Peyer's patch (tissue), 4 donors: ENCODE measurements around the gene CCDC177. TPM values are rescaled to one million over a fixed set of nuclear protein-coding genes. Genes with fewer than 3 reads are reported as not detected.

Source experiments
- DNase-seq, 3 donors: peaks; one replicate each; pipeline ENCODE4 v3.0.0-alpha.2; 2017 to 2019
- H3K27ac ChIP-seq, 4 donors: fragments of 200-600 bp; sonication (generic); one replicate each; pipeline ENCODE4 v1.5.1; 2016 to 2019
- H3K27me3 ChIP-seq, 2 donors: fragments of 200-600 bp; sonication (generic); one replicate each; pipeline ENCODE4 v1.5.1; 2019
- H3K36me3 ChIP-seq, 3 donors: fragments of 200-600 bp; sonication (generic); one replicate each; pipeline ENCODE4 v1.5.1; 2016 to 2019
- H3K4me1 ChIP-seq, 4 donors: fragments of 200-600 bp; sonication (generic); one replicate each; pipeline ENCODE4 v1.5.1; 2016 to 2019
- H3K4me3 ChIP-seq, 4 donors: fragments of 200-600 bp; sonication (generic); 1 replicate in 3 of 4; 2 replicates in 1 of 4; pipeline ENCODE4 v1.5.1; 2016 to 2019; ENCODE audit warnings: mild to moderate bottlenecking in 1 of 4
- H3K9me3 ChIP-seq, 4 donors: fragments of 200-600 bp; sonication (generic); one replicate each; pipeline ENCODE4 v1.5.1; 2016 to 2019; ENCODE audit warnings: mild to moderate bottlenecking in 1 of 4
- POLR2A ChIP-seq, 2 donors: fragments of 450-650 bp; IDR thresholded peaks; one replicate each; pipeline ENCODE4 v1.5.1; 2017; ENCODE audit warnings: antibody characterized with exemption in 2 of 2, mild to moderate bottlenecking in 2 of 2, moderate library complexity in 2 of 2
- total RNA-seq, 4 donors: library from RNA; depleted of rRNA; stranded (reverse); fragments of >200 nt; gene quantifications; one replicate each; pipeline ENCODE4 v1.1.0, GENCODE V29; 2016
- TF ChIP-seq, protein P1 (sequence below), 6 experiments: fragments of 450-650 bp in 4 of 6; fragments of 200-600 bp in 2 of 6; sonication (generic) in 1 of 6; IDR thresholded peaks; one replicate each; pipeline ENCODE4 v1.5.1; 2017 to 2019; ENCODE audit warnings: antibody characterized with exemption in 6 of 6, mild to moderate bottlenecking in 3 of 6, moderate library complexity in 1 of 6

Gene CCDC177
- total RNA-seq, 4 donors from 2014 or later, result not detected

DNA sequence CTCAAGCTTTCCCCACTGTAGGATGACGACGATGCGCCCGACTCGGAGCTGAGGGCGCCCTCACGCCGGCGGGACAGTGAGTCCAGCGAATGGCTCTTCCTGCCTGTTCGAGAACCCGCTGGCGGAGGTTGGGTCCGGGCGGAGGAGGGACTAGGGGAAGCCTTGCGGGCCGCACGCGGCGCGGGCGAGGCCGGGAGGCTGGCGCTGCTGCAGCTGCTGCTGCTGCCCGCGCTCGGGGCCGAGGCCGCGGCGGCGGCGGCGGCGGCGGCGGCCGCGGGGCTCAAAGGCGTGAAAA, 1.9 kb downstream of the CCDC177 start:
- no peak overlapping the region for H3K27ac ChIP-seq
- H3K9me3 ChIP-seq, result no peaks in the 10 kb centered on the region
- no peaks in the 10 kb centered on the region for H3K36me3 ChIP-seq
- no peak for DNase-seq
- peaks cover 0 to 38% of the 10 kb centered on the region in 2 donors for H3K27me3 ChIP-seq
- H3K4me1 ChIP-seq, result peaks cover 0 to 35% (median 15%) of the 10 kb centered on the region in 4 donors
- TF ChIP-seq, protein P1, sequence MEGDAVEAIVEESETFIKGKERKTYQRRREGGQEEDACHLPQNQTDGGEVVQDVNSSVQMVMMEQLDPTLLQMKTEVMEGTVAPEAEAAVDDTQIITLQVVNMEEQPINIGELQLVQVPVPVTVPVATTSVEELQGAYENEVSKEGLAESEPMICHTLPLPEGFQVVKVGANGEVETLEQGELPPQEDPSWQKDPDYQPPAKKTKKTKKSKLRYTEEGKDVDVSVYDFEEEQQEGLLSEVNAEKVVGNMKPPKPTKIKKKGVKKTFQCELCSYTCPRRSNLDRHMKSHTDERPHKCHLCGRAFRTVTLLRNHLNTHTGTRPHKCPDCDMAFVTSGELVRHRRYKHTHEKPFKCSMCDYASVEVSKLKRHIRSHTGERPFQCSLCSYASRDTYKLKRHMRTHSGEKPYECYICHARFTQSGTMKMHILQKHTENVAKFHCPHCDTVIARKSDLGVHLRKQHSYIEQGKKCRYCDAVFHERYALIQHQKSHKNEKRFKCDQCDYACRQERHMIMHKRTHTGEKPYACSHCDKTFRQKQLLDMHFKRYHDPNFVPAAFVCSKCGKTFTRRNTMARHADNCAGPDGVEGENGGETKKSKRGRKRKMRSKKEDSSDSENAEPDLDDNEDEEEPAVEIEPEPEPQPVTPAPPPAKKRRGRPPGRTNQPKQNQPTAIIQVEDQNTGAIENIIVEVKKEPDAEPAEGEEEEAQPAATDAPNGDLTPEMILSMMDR (IDR thresholded peaks at IDR 0.05), result no peak
- no peak for TF ChIP-seq POLR2A (IDR thresholded peaks at IDR 0.05)
- H3K4me3 ChIP-seq, result peak overlapping the region in 2 of 4 donors; percentile 49 to 53

DNA sequence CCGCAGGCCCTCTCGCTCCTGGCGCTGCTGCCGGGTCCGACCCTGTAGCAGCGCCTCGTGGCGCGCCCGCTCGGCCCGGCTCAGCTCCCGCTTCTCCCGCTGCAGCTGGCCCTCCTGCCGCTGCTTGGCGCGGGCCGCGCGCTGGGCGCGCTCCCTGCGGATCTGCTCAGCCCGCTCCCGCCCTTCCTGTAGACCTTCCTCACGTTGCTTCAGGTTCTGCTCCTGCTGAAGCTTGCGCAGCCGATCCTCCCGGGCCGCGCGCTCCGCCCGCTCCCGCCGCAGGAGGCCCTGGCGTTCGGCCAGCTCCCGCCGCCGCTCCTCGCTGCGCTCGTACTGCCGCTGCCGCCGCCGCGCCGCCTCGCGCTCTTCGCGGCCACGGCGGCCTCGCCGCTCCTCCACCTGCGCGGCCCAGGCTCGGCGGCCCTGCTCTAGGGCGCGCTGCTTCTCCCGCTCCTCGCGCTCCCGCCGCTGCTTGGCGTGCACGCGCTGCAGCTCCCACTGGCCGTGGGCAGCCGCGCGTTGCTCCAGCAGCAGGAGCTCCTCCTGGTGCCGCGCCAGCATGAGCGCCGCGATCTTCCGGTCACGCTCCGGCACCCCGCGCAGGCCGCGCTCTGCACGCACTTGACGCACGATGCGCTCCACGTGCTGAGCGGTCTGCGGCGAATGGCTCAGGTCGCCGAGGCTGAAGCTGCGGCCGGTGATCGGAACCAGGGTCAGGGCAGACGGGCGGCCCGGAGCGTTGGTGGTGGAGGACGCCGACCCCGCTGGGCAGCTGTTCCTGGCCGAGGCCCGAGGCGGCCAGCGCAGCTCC, 2.4 kb downstream of the CCDC177 start:
- Histone ChIP-seq H3K4me3 (peak overlapping the region in 3 of 4 donors; percentile 27 to 53 (median 49)), H3K9me3 (no peaks in the 10 kb centered on the region), H3K27ac (no peak overlapping the region), H3K36me3 (no peaks in the 10 kb centered on the region), H3K27me3 (peaks cover 0 to 38% of the 10 kb centered on the region in 2 donors), H3K4me1 (peaks cover 0 to 35% (median 15%) of the 10 kb centered on the region in 4 donors)
- TF ChIP-seq, protein P1 (IDR thresholded peaks at IDR 0.05), result no peak
- TF ChIP-seq POLR2A (IDR thresholded peaks at IDR 0.05), result no peak
- DNase-seq, result peak in 1 of 3 donors; percentile 55

DNA sequence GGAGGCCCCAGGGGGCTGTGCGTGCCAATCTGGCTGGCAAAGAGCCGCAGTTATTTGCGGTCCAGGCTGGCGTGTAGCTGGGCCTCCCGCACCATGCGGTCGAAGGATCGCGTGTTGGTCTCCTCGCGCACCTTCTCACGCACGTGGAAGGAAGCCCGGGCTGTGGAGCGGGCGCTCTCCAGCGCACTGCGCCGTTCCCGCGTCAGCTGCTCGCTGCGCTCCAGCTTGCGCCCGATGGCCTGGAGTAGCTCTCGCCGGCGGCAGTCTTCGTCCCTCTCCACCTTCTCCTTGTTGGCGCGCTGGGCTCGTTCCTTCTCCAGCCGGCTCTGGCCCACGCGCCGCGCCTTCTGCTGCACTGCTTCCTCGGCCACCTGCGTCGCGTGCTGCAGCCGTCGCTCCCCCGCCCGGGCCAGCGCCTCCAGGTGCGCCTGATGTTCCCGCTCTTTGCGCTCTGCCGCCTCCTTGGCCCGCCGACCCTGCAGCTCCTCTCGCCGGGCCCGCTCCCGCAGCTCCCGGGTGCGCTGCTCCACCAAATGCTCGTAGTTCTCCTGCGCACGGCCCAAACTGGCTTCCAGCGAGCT, 3.1 kb downstream of the CCDC177 start:
- no peak overlapping the region for H3K27ac ChIP-seq
- H3K4me3 ChIP-seq, result peak overlapping the region in 3 of 4 donors; percentile 27 to 53 (median 49)
- peaks cover 0 to 38% of the 10 kb centered on the region in 2 donors for H3K27me3 ChIP-seq
- TF ChIP-seq, protein P1 (IDR thresholded peaks at IDR 0.05), result no peak
- no peak for TF ChIP-seq POLR2A (IDR thresholded peaks at IDR 0.05)
- no peaks in the 10 kb centered on the region for H3K9me3 ChIP-seq
- no peak for DNase-seq
- no peaks in the 10 kb centered on the region for H3K36me3 ChIP-seq
- H3K4me1 ChIP-seq, result peaks cover 0 to 35% (median 15%) of the 10 kb centered on the region in 4 donors

DNA sequence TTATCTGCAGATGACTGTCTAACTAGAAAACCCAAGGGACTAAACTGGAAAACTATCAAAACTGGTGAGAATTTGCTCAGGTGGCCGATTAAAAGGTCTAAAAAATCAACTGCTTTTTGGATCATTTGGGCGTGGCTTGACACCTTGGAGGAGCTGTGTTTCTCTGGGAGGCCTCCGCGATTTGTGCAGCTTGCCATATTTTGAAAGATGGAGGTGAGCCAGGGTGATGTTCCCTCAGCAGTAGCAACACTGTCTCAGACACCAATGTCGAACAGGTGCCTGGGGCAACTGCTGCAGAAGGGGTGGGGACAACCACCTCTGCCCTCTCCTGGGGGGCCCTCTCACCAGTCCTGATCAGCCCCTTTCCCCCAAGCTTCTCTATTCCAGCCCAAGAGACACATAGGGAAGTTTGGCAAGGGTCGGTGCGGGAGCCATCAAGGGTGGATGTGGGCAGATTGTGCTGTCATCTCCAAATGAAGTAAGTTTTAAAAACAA, 3.8 kb downstream of the CCDC177 start:
- Histone ChIP-seq H3K27ac (no peak overlapping the region), H3K4me1 (peaks cover 0 to 35% (median 15%) of the 10 kb centered on the region in 4 donors), H3K9me3 (no peaks in the 10 kb centered on the region), H3K4me3 (no peak overlapping the region), H3K36me3 (no peaks in the 10 kb centered on the region), H3K27me3 (peaks cover 0 to 38% of the 10 kb centered on the region in 2 donors)
- TF ChIP-seq POLR2A (IDR thresholded peaks at IDR 0.05), result no peak
- TF ChIP-seq, protein P1 (IDR thresholded peaks at IDR 0.05), result no peak
- DNase-seq, result no peak

DNA sequence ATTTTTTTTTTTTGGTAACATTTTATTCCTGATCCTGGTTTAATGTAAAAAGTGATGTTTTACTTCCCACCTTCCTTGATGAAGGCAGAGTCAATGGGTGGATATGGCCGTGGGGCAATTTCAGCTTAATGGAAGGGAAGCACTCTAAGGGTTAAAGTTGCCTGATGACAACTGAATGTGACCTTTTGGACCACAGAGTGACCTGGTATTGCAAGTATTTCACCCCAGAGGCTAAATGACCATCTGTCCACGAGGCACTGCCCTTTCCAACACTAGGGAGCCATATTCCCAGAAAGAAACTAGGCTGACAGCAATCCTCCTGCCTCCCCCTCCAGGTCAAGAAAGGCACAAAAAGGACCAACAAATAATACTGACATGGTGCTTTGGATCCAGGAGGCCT, 4.8 kb downstream of the CCDC177 start:
- TF ChIP-seq POLR2A (IDR thresholded peaks at IDR 0.05), result no peak
- no peak overlapping the region for H3K4me3 ChIP-seq
- peaks cover 0 to 35% (median 15%) of the 10 kb centered on the region in 4 donors for H3K4me1 ChIP-seq
- H3K36me3 ChIP-seq, result no peaks in the 10 kb centered on the region
- no peak for DNase-seq
- H3K27me3 ChIP-seq, result peaks cover 0 to 38% of the 10 kb centered on the region in 2 donors
- H3K9me3 ChIP-seq, result no peaks in the 10 kb centered on the region
- H3K27ac ChIP-seq, result no peak overlapping the region

DNA sequence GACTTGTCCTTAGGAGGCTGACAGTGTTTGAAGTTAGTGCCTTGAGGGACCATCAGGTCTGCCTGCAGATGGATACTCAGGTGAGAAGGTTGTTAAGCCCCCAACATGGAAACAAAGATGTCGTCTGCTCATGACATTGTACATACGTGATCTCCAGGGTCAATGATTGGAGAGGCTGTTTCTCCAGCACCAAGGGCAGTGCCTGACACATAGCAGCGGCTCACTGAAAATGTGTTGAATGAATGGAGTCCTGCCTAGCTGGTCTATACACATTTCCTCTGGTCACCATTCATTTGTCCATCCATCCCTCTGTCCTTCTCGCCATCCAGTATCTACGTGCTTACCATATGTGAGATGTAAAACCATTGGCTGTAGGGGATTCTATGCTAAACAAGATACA, 7.1 kb downstream of the CCDC177 start:
- Histone ChIP-seq H3K4me3 (no peak overlapping the region), H3K27ac (no peak overlapping the region), H3K9me3 (no peaks in the 10 kb centered on the region), H3K4me1 (peaks cover 0 to 14% (median 6%) of the 10 kb centered on the region in 4 donors), H3K36me3 (no peaks in the 10 kb centered on the region), H3K27me3 (peaks cover 0 to 20% of the 10 kb centered on the region in 2 donors)
- TF ChIP-seq, protein P1 (IDR thresholded peaks at IDR 0.05), result no peak
- TF ChIP-seq POLR2A (IDR thresholded peaks at IDR 0.05), result no peak
- no peak for DNase-seq
